Measurements from ENCODE around the gene F7. TPM values are rescaled to one million over a fixed set of nuclear protein-coding genes. Genes with fewer than 3 reads are reported as not detected.

The F7 gene
- total and polyA plus RNA-seq, 2 donors (not counting 1 experiment from before 2014, with no cell fraction given): not detected

- no peak overlapping the region for H3K27ac ChIP-seq (ENCODE audit: low read length in 2 of 2)
- peaks cover 53% of the 10 kb centered on the region for H3K27me3 Mint-ChIP-seq
- H3K36me3 ChIP-seq (replicated peaks in 1 of 2; ENCODE audit: control extremely low read depth in 1 of 2, control insufficient read depth in 1 of 2, extremely low read depth in 1 of 2, insufficient read depth in 2 of 2, low read length in 1 of 2): no peaks in the 10 kb centered on the region
- H4K20me1 ChIP-seq (ENCODE audit: control insufficient read depth, insufficient read depth, low read length, poor library complexity, severe bottlenecking): no peaks in the 10 kb centered on the region
- H3K79me2 ChIP-seq (ENCODE audit: control insufficient read depth, insufficient read depth, low read length): no peaks in the 10 kb centered on the region
- intact Hi-C loops (cut with micrococcal nuclease): no loop called here
- WGBS (ENCODE audit: insufficient coverage): 57% methylated on average over 21 of the region's 27 CpGs
- no peak for TF ChIP-seq EZH2 (IDR thresholded peaks at IDR 0.05; ENCODE audit: borderline replicate concordance, insufficient read depth, low read depth, low read length, poor library complexity, severe bottlenecking)
- TF ChIP-seq CTCF (IDR thresholded peaks at IDR 0.05): no peak
- H3K27me3 ChIP-seq (replicated peaks in 1 of 4; ENCODE audit: control extremely low read depth in 1 of 4, control insufficient read depth in 3 of 4, insufficient read depth in 4 of 4, low read length in 3 of 4): peaks cover 0 to 23% (median 10%) of the 10 kb centered on the region in 4 experiments
- no peaks in the 10 kb centered on the region for H3K9me3 Mint-ChIP-seq (ENCODE audit: insufficient read depth)
- no peak overlapping the region for H3K4me3 ChIP-seq (ENCODE audit: control extremely low read depth in 1 of 5, extremely low read depth in 1 of 5, insufficient read depth in 1 of 5, low read depth in 2 of 5, low read length in 4 of 5)
- ChIA-PET CTCF (no interaction called here), POLR2A (no interaction called here)
- H3K27ac Mint-ChIP-seq: no peak overlapping the region
- peak overlapping the region; percentile 37 for H3K4me2 ChIP-seq (replicated peaks; ENCODE audit: low read depth, low read length, poor library complexity, severe bottlenecking)
- H3K4me1 ChIP-seq (ENCODE audit: control insufficient read depth in 2 of 2, insufficient read depth in 2 of 2, low read length in 2 of 2): no peaks in the 10 kb centered on the region
- no peaks in the 10 kb centered on the region for H3K4me1 Mint-ChIP-seq
- no peak overlapping the region for H2AFZ ChIP-seq (ENCODE audit: insufficient read depth, low read depth, low read length, poor library complexity, severe bottlenecking)
- ATAC-seq (ENCODE audit: low read depth) (no peak), DNase-seq (no peak)
- peaks cover 0 to 10% (median 3%) of the 10 kb centered on the region in 3 donors for H3K9me3 ChIP-seq (ENCODE audit: control extremely low read depth in 1 of 3, control insufficient read depth in 2 of 3, insufficient read depth in 1 of 3, low read length in 2 of 3)
- H3K9ac ChIP-seq (ENCODE audit: low read length): no peak overlapping the region
- no peak overlapping the region for H3K4me3 Mint-ChIP-seq
These were observed 23.9 kb downstream of the F7 start for GRCh38 chr13:113129480-113129879.

GRCh38 chr13:113129921-113130750 lies 24.5 kb downstream of the F7 start:
- TF ChIP-seq EZH2 (IDR thresholded peaks at IDR 0.05; ENCODE audit: borderline replicate concordance, insufficient read depth, low read depth, low read length, poor library complexity, severe bottlenecking) (no peak), CTCF (IDR thresholded peaks at IDR 0.05) (no peak)
- H3K36me3 ChIP-seq (replicated peaks in 1 of 2; ENCODE audit: control extremely low read depth in 1 of 2, control insufficient read depth in 1 of 2, extremely low read depth in 1 of 2, insufficient read depth in 2 of 2, low read length in 1 of 2): no peaks in the 10 kb centered on the region
- peak overlapping the region; percentile 10 for H2AFZ ChIP-seq (ENCODE audit: insufficient read depth, low read depth, low read length, poor library complexity, severe bottlenecking)
- no peak overlapping the region for H3K27ac Mint-ChIP-seq
- no peaks in the 10 kb centered on the region for H3K79me2 ChIP-seq (ENCODE audit: control insufficient read depth, insufficient read depth, low read length)
- ATAC-seq (ENCODE audit: low read depth) (no peak), DNase-seq (no peak)
- intact Hi-C loops (cut with micrococcal nuclease): no loop called here
- peak overlapping the region; percentile 37 for H3K4me2 ChIP-seq (replicated peaks; ENCODE audit: low read depth, low read length, poor library complexity, severe bottlenecking)
- no peaks in the 10 kb centered on the region for H3K4me1 ChIP-seq (ENCODE audit: control insufficient read depth in 2 of 2, insufficient read depth in 2 of 2, low read length in 2 of 2)
- H3K27me3 Mint-ChIP-seq: peaks cover 53% of the 10 kb centered on the region
- WGBS (ENCODE audit: insufficient coverage): 42% methylated on average over 55 of the region's 60 CpGs
- POLR2A ChIA-PET: no interaction called here
- no peaks in the 10 kb centered on the region for H3K9me3 Mint-ChIP-seq (ENCODE audit: insufficient read depth)
- peak overlapping the region in 2 of 5 experiments; percentile 12 to 15 for H3K4me3 ChIP-seq (ENCODE audit: control extremely low read depth in 1 of 5, extremely low read depth in 1 of 5, insufficient read depth in 1 of 5, low read depth in 2 of 5, low read length in 4 of 5)
- CTCF ChIA-PET: no interaction called here
- H3K4me1 Mint-ChIP-seq: no peaks in the 10 kb centered on the region
- H4K20me1 ChIP-seq (ENCODE audit: control insufficient read depth, insufficient read depth, low read length, poor library complexity, severe bottlenecking): no peaks in the 10 kb centered on the region
- H3K27me3 ChIP-seq (replicated peaks in 1 of 4; ENCODE audit: control extremely low read depth in 1 of 4, control insufficient read depth in 3 of 4, insufficient read depth in 4 of 4, low read length in 3 of 4): peaks cover 0 to 23% (median 10%) of the 10 kb centered on the region in 4 experiments
- H3K9ac ChIP-seq (ENCODE audit: low read length): no peak overlapping the region
- H3K4me3 Mint-ChIP-seq: no peak overlapping the region
- no peak overlapping the region for H3K27ac ChIP-seq (ENCODE audit: low read length in 2 of 2)
- H3K9me3 ChIP-seq (ENCODE audit: control extremely low read depth in 1 of 3, control insufficient read depth in 2 of 3, insufficient read depth in 1 of 3, low read length in 2 of 3): peaks cover 0 to 10% (median 3%) of the 10 kb centered on the region in 3 donors

Measured in B cell (primary cell).